Measurements from ENCODE around the gene RAD51B.

DNA sequence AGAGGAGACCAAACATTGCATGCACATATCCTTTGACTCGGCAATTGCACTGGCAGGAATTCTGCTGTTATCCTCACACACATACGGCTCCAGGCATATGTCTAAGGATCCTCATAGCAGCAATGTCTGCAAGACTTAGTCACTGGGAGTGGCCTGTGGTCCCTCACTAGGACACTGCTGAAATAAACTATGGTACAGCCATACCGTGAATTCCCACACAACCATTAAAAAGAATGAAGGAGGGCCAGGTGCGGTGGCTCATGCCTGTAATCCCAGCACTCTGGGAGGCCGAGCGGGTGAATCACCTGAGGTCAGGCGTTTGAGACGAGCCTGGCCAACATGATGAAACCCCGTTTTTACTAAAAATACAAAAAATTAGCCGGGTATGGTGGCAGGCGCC, 868.2 kb downstream of the RAD51B start:
- TF ChIP-seq, protein P1, sequence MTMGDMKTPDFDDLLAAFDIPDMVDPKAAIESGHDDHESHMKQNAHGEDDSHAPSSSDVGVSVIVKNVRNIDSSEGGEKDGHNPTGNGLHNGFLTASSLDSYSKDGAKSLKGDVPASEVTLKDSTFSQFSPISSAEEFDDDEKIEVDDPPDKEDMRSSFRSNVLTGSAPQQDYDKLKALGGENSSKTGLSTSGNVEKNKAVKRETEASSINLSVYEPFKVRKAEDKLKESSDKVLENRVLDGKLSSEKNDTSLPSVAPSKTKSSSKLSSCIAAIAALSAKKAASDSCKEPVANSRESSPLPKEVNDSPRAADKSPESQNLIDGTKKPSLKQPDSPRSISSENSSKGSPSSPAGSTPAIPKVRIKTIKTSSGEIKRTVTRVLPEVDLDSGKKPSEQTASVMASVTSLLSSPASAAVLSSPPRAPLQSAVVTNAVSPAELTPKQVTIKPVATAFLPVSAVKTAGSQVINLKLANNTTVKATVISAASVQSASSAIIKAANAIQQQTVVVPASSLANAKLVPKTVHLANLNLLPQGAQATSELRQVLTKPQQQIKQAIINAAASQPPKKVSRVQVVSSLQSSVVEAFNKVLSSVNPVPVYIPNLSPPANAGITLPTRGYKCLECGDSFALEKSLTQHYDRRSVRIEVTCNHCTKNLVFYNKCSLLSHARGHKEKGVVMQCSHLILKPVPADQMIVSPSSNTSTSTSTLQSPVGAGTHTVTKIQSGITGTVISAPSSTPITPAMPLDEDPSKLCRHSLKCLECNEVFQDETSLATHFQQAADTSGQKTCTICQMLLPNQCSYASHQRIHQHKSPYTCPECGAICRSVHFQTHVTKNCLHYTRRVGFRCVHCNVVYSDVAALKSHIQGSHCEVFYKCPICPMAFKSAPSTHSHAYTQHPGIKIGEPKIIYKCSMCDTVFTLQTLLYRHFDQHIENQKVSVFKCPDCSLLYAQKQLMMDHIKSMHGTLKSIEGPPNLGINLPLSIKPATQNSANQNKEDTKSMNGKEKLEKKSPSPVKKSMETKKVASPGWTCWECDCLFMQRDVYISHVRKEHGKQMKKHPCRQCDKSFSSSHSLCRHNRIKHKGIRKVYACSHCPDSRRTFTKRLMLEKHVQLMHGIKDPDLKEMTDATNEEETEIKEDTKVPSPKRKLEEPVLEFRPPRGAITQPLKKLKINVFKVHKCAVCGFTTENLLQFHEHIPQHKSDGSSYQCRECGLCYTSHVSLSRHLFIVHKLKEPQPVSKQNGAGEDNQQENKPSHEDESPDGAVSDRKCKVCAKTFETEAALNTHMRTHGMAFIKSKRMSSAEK (CRISPR knock-in tag; IDR thresholded peaks at IDR 0.05; ENCODE audit: borderline replicate concordance), result no peak
- TF ChIP-seq, protein P2, sequence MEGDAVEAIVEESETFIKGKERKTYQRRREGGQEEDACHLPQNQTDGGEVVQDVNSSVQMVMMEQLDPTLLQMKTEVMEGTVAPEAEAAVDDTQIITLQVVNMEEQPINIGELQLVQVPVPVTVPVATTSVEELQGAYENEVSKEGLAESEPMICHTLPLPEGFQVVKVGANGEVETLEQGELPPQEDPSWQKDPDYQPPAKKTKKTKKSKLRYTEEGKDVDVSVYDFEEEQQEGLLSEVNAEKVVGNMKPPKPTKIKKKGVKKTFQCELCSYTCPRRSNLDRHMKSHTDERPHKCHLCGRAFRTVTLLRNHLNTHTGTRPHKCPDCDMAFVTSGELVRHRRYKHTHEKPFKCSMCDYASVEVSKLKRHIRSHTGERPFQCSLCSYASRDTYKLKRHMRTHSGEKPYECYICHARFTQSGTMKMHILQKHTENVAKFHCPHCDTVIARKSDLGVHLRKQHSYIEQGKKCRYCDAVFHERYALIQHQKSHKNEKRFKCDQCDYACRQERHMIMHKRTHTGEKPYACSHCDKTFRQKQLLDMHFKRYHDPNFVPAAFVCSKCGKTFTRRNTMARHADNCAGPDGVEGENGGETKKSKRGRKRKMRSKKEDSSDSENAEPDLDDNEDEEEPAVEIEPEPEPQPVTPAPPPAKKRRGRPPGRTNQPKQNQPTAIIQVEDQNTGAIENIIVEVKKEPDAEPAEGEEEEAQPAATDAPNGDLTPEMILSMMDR (IDR thresholded peaks at IDR 0.05), result no peak
- TF ChIP-seq TCF7 (CRISPR knock-in tag; IDR thresholded peaks at IDR 0.05; ENCODE audit: low read depth) (no peak), ARID4B (CRISPR knock-in tag; IDR thresholded peaks at IDR 0.05; ENCODE audit: borderline replicate concordance) (no peak), TEAD4 (CRISPR knock-in tag; IDR thresholded peaks at IDR 0.05) (no peak), KAT7 (CRISPR knock-in tag; IDR thresholded peaks at IDR 0.05; ENCODE audit: borderline replicate concordance) (no peak), MAX (CRISPR knock-in tag; IDR thresholded peaks at IDR 0.05) (no peak), ZBTB21 (CRISPR knock-in tag; IDR thresholded peaks at IDR 0.05; ENCODE audit: borderline replicate concordance) (no peak), JUN (CRISPR knock-in tag; IDR thresholded peaks at IDR 0.05) (no peak)
- TF ChIP-seq, protein P3, sequence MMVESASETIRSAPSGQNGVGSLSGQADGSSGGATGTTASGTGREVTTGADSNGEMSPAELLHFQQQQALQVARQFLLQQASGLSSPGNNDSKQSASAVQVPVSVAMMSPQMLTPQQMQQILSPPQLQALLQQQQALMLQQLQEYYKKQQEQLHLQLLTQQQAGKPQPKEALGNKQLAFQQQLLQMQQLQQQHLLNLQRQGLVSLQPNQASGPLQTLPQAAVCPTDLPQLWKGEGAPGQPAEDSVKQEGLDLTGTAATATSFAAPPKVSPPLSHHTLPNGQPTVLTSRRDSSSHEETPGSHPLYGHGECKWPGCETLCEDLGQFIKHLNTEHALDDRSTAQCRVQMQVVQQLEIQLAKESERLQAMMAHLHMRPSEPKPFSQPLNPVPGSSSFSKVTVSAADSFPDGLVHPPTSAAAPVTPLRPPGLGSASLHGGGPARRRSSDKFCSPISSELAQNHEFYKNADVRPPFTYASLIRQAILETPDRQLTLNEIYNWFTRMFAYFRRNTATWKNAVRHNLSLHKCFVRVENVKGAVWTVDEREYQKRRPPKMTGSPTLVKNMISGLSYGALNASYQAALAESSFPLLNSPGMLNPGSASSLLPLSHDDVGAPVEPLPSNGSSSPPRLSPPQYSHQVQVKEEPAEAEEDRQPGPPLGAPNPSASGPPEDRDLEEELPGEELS (CRISPR knock-in tag; IDR thresholded peaks at IDR 0.05), result no peak
- TF ChIP-seq, protein P4, sequence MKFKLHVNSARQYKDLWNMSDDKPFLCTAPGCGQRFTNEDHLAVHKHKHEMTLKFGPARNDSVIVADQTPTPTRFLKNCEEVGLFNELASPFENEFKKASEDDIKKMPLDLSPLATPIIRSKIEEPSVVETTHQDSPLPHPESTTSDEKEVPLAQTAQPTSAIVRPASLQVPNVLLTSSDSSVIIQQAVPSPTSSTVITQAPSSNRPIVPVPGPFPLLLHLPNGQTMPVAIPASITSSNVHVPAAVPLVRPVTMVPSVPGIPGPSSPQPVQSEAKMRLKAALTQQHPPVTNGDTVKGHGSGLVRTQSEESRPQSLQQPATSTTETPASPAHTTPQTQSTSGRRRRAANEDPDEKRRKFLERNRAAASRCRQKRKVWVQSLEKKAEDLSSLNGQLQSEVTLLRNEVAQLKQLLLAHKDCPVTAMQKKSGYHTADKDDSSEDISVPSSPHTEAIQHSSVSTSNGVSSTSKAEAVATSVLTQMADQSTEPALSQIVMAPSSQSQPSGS (CRISPR knock-in tag; IDR thresholded peaks at IDR 0.05; ENCODE audit: borderline replicate concordance, low read depth), result no peak
